Skeletal muscle tissue (tissue), 4 donors: ENCODE data around the gene LPAR2. TPM values are rescaled to one million over a fixed set of nuclear protein-coding genes. Genes with fewer than 3 reads are reported as not detected.
"Not testable (repeated sequence)": the region's sequence is repeated elsewhere in the genome, so short reads cannot be mapped to it uniquely, and the experiment has no call there.

Experiments
- H3K27ac ChIP-seq: one replicate; pipeline ENCODE4 v1.7.0; 2013; ENCODE audit warnings: mild to moderate bottlenecking, low read depth, low read length, inconsistent platforms
- H3K27me3 ChIP-seq, 3 donors: one replicate each; pipeline ENCODE4 v1.7.0; 2013; ENCODE audit warnings: low read length in 3 of 3; ENCODE audit not compliant: control insufficient read depth in 3 of 3, insufficient read depth in 3 of 3
- H3K36me3 ChIP-seq, 3 donors: one replicate each; pipeline ENCODE4 v1.7.0; 2013; ENCODE audit warnings: low read length in 3 of 3; ENCODE audit not compliant: control insufficient read depth in 3 of 3, insufficient read depth in 3 of 3
- H3K4me1 ChIP-seq, 3 donors: one replicate each; pipeline ENCODE4 v1.7.0; 2013; ENCODE audit warnings: low read length in 3 of 3, mild to moderate bottlenecking in 3 of 3; ENCODE audit not compliant: control insufficient read depth in 3 of 3, insufficient read depth in 3 of 3
- H3K4me3 ChIP-seq, 3 donors: one replicate each; pipeline ENCODE4 v1.7.0; 2013; ENCODE audit warnings: low read length in 3 of 3
- H3K9ac ChIP-seq, 3 donors: one replicate each; pipeline ENCODE4 v1.7.0; 2013; ENCODE audit warnings: low read length in 3 of 3, mild to moderate bottlenecking in 3 of 3, moderate library complexity in 2 of 3, low read depth in 1 of 3
- H3K9me3 ChIP-seq, 3 donors: one replicate each; pipeline ENCODE4 v1.7.0; 2013; ENCODE audit warnings: low read length in 3 of 3; ENCODE audit not compliant: control insufficient read depth in 3 of 3
- total RNA-seq: library from RNA; depleted of rRNA; stranded (reverse); fragments of >200 nt; gene quantifications from one replicate; pipeline ENCODE4 v1.2.3, GENCODE V29; 2014
- donor health status: Osteomylitis.

The LPAR2 gene
- 1.6 TPM for total RNA-seq

DNA sequence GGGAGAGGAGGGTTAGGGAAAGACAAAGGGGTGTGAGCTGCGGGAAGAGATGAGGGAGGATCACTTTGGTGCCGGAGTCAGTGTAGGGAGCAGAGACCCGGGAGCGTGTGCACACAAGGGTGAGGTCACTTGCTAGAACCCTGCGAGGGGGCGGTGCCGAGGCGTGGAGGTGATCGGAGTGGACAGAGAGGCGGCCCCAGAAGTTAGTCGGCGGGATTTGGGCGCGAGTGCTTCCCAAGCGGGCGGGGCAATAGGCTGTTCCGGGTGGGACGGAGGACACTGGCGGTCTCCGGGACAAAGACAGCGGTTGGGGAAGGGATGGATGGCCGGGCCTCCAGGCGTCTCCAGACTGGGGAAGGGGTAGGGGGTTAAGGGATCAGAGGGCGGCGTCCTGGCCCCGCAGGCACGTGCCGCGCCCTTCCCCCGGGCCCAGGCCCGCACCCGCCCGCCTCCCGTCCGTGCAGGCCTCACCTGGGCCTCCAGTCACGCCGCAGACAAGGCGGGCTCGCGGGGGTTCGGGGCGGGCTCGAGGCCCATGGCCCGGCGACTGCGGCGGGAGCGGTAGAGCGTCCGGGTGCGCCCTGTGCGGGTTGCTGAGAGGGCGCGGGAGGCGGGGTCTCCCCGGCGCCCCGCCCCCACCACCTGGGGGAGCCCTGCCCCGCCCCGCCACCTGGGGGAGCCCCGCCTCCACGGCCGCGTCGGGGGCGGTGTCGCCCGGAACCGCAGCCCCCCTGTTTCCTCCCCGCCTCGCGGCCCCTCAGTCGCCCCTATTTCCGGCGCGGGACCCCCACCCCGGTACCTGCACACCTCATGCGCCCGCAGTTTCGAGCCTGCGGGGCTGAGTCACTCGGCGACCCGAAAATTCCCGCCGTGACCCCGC lies at the start of gene LPAR2:
TSS of gene LPAR2 (minus strand) at position 600 of the 880 bp plus-strand sequence. CDS start 945 bp downstream, outside the sequence.
- Histone ChIP-seq H3K27ac (no peak within 1 kb of the TSS), H3K27me3 (peaks cover 18 to 22% (median 18%) of the 10 kb centered on the region in 3 donors), H3K4me1 (peaks cover 0 to 6% (median 3%) of the 10 kb centered on the region in 3 donors), H3K9ac (no peak within 1 kb of the TSS), H3K36me3 (peaks cover 0 to 3% (median 0%) of the 10 kb centered on the region in 3 donors), H3K4me3 (peak within 1 kb of the TSS in 2 of 3 donors; percentile 23 to 49), H3K9me3 (peaks cover 0 to 3% (median 0%) of the 10 kb centered on the region in 3 donors)

DNA sequence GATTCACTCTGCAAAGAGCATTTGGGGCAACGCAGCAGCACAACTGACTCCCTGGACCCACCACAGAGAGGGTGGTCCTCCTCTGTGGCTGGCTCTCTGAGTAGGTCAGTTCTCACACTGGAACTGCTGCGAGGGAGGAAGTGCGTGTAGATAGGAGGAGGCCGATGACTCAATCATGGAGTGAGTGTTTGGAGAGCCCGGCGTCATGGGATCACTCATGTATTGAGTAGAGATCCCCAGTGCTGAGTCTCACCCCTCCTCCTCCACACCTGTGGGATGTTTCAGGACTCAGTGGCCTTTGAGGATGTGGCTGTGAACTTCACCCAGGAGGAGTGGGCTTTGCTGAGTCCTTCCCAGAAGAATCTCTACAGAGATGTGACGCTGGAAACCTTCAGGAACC lies 49.6 kb upstream of the LPAR2 start:
- Histone ChIP-seq H3K27ac (no peak overlapping the region), H3K4me1 (no peaks in the 10 kb centered on the region), H3K4me3 (no peak overlapping the region), H3K27me3 (no peaks in the 10 kb centered on the region), H3K9me3 (peaks cover 0 to 12% (median 4%) of the 10 kb centered on the region in 3 donors), H3K36me3 (peaks cover 21 to 29% (median 28%) of the 10 kb centered on the region in 3 donors), H3K9ac (no peak overlapping the region)

GRCh38 chr19:19674315-19674714 lies 46.3 kb upstream of the LPAR2 start:
- peaks cover 12 to 17% (median 15%) of the 10 kb centered on the region in 3 donors for H3K36me3 ChIP-seq
- peaks cover 5 to 7% (median 6%) of the 10 kb centered on the region in 3 donors for H3K4me1 ChIP-seq
- no peak overlapping the region for H3K9ac ChIP-seq
- H3K27ac ChIP-seq: no peak overlapping the region
- no peak overlapping the region for H3K4me3 ChIP-seq
- H3K27me3 ChIP-seq: no peaks in the 10 kb centered on the region
- peaks cover 0 to 4% (median 3%) of the 10 kb centered on the region in 3 donors for H3K9me3 ChIP-seq

DNA sequence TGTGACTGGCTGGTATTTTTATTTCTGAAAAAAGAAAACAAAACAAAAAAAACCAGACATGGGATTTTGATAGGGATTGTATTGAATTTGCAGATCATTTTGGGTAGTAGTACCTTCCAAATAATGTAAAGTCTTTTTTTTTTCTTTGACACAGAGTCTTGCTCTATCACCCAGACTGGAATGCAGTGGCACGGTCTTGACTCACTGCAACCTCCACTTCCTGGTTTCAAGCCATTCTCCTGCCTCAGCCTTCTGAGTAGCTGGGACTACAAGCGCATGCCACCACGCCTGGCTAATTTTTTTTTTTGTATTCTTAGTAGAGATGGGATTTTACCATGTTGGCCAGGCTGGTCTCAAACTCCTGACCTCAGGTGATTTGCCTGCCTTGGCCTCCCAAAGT lies 44.8 kb upstream of the LPAR2 start:
- Histone ChIP-seq H3K4me1 (peaks cover 8 to 16% (median 12%) of the 10 kb centered on the region in 3 donors), H3K36me3 (peaks cover 3 to 10% (median 4%) of the 10 kb centered on the region in 3 donors), H3K27me3 (no peaks in the 10 kb centered on the region), H3K9ac (no peak overlapping the region), H3K27ac (no peak overlapping the region), H3K9me3 (no peaks in the 10 kb centered on the region), H3K4me3 (no peak overlapping the region)

- H3K36me3 ChIP-seq: peaks cover 0 to under 1% (median 0%) of the 10 kb centered on the region in 3 donors
- H3K4me1 ChIP-seq: peaks cover 8 to 16% (median 12%) of the 10 kb centered on the region in 3 donors
- no peaks in the 10 kb centered on the region for H3K9me3 ChIP-seq
- no peak overlapping the region for H3K9ac ChIP-seq
- H3K27ac ChIP-seq: no peak overlapping the region
- no peaks in the 10 kb centered on the region for H3K27me3 ChIP-seq
- peak overlapping the region in 1 of 3 donors; percentile 80 for H3K4me3 ChIP-seq
Observed at GRCh38 chr19:19670070-19670551, 42.1 kb upstream of the LPAR2 start.

DNA sequence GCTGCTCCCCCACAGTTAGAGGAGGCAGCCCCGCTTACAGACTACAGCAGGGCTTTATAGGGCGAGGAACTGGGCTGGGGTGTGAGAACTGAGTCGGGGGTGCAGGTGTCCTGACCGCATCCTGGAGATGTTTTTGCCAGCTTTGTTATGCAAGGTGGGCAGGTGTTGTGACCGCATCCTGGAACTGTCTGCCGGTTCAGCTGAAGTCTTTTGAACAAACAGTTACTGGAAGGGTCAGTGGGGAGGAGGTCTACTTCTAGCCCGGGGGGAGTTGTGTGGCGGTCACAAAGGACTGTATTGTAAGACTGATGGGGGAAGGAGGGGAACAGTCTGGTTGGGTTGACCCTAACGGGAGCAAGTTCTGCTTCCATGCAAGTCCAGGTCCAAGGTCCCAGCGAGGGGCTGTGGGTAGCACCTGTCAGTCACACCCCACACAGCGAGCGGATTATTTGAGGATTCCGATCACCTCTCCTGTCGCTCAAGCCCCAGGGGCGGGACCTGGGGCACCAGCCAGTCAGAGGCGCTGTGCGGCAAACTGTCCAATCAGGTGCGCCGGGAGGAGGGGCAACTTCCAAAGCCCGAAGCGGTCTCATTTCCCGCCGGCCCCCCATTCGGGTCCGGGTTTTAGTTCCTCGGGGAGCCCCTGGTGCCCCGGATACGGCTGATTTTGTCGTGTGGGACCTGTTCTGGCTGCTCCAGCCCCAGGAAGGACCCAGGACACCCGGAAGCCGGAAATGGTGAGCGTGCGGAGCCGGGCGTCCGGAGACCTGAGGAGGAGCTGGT lies 40.4 kb upstream of the LPAR2 start, which contains the start of gene ZNF101:
TSS of gene ZNF101 (plus strand) at position 610 of the 783 bp plus-strand sequence. CDS start at position 735, 125 bp downstream.
- Histone ChIP-seq H3K9me3 (no peaks in the 10 kb centered on the region), H3K27me3 (no peaks in the 10 kb centered on the region), H3K36me3 (no peaks in the 10 kb centered on the region), H3K4me3 (peak within 1 kb of the TSS; percentile 80 to 90 (median 87)), H3K9ac (peak within 1 kb of the TSS; percentile 71 to 89 (median 82)), H3K27ac (peak within 1 kb of the TSS; percentile 72), H3K4me1 (peaks cover 8 to 16% (median 12%) of the 10 kb centered on the region in 3 donors)

- H3K27ac ChIP-seq, H3K9me3 ChIP-seq, H3K27me3 ChIP-seq, H3K4me3 ChIP-seq, H3K9ac ChIP-seq: not testable (repeated sequence)
- H3K4me1 ChIP-seq: peaks cover 28 to 40% (median 30%) of the 10 kb centered on the region in 3 donors
- peaks cover 8 to 11% (median 8%) of the 10 kb centered on the region in 3 donors for H3K36me3 ChIP-seq
Observed at GRCh38 chr19:19665420-19665948, 37.5 kb upstream of the LPAR2 start.

- H3K27me3 ChIP-seq: no peaks in the 10 kb centered on the region
- H3K36me3 ChIP-seq: peaks cover 14 to 21% (median 18%) of the 10 kb centered on the region in 3 donors
- peak within 1 kb of the TSS; percentile 77 to 96 (median 95) for H3K9ac ChIP-seq
Observed at GRCh38 chr19:19663256-19664120, 35.5 kb upstream of the LPAR2 start, which contains the start of gene ATP13A1. TSS of gene ATP13A1 (minus strand) at chr19:19663676. CDS start at chr19:19663666, 10 bp downstream.

More at GRCh38 chr19:19663256-19664120, 35.5 kb upstream of the LPAR2 start, which contains the start of gene ATP13A1:
- Histone ChIP-seq H3K27ac (peak within 1 kb of the TSS; percentile 94), H3K9me3 (no peaks in the 10 kb centered on the region), H3K4me3 (peak within 1 kb of the TSS; percentile 93 to 99 (median 96)), H3K4me1 (peaks cover 22 to 28% (median 23%) of the 10 kb centered on the region in 3 donors)
